Osteoblast (primary cell): ENCODE results near the gene RBBP4. TPM values are rescaled to one million over a fixed set of nuclear protein-coding genes. Genes with fewer than 3 reads are reported as not detected.
"Not testable (repeated sequence)": the region's sequence is repeated elsewhere in the genome, so short reads cannot be mapped to it uniquely, and the experiment has no call there.

Experiments
- DNase-seq: peaks from one replicate; pipeline ENCODE4 v3.0.0; 2011; ENCODE audit warnings: low spot score, mixed read lengths; ENCODE audit not compliant: insufficient read length; ENCODE audit errors: missing footprints
- H2AFZ ChIP-seq: 2 replicates; pipeline ENCODE4 v1.6.0; 2011; ENCODE audit warnings: mild to moderate bottlenecking, low read length
- H3K27ac ChIP-seq: 2 replicates; pipeline ENCODE4 v1.5.1; 2011; ENCODE audit warnings: mild to moderate bottlenecking, low read depth, low read length, moderate library complexity
- H3K27me3 ChIP-seq: 2 replicates; pipeline ENCODE4 v1.6.0; 2012; ENCODE audit warnings: mild to moderate bottlenecking, control low read depth, inconsistent platforms, low read length, moderate library complexity; ENCODE audit not compliant: insufficient read depth
- H3K36me3 ChIP-seq: 2 replicates; pipeline ENCODE4 v1.5.1; 2011; ENCODE audit warnings: mild to moderate bottlenecking, low read length, control low read depth, moderate library complexity; ENCODE audit not compliant: insufficient read depth
- H3K4me1 ChIP-seq: 2 replicates; pipeline ENCODE4 v1.5.1; 2011; ENCODE audit warnings: mild to moderate bottlenecking, low read length, control low read depth, moderate library complexity; ENCODE audit not compliant: insufficient read depth
- H3K4me2 ChIP-seq: 2 replicates; pipeline ENCODE4 v1.6.0; 2011; ENCODE audit warnings: mild to moderate bottlenecking, low read length; ENCODE audit not compliant: insufficient read depth
- H3K4me3 ChIP-seq: fragments of 200-600 bp; sonication (generic); 3 replicates; pipeline ENCODE4 v1.5.1; 2012; ENCODE audit warnings: mild to moderate bottlenecking, low read length, inconsistent platforms; ENCODE audit not compliant: insufficient read depth
- H3K79me2 ChIP-seq: 2 replicates; pipeline ENCODE4 v1.6.0; 2012; ENCODE audit warnings: mild to moderate bottlenecking, low read length, control low read depth, inconsistent platforms; ENCODE audit not compliant: insufficient read depth
- H3K9me3 ChIP-seq: 2 replicates; pipeline ENCODE4 v1.5.1; 2011; ENCODE audit warnings: low read depth, low read length, control low read depth
- H4K20me1 ChIP-seq: 2 replicates; pipeline ENCODE4 v1.6.0; 2012; ENCODE audit warnings: mild to moderate bottlenecking, low read length, control low read depth; ENCODE audit not compliant: insufficient read depth
- CTCF ChIP-seq: IDR thresholded peaks from 2 replicates; pipeline ENCODE4 v1.5.1; 2011; ENCODE audit warnings: mild to moderate bottlenecking, low read depth, low read length, moderate library complexity; ENCODE audit errors: extremely low read depth
- total RNA-seq: library from RNA; depleted of rRNA; stranded (reverse); fragments of >200 nt; gene quantifications from 2 replicates; pipeline ENCODE4 v1.2.3, GENCODE V29; 2012

The RBBP4 gene
- total RNA-seq, 1 donor = 111 TPM

GRCh38 chr1:32652244-32652962, 1.4 kb downstream of the RBBP4 start:
- peak overlapping the region; percentile 100 for H3K4me2 ChIP-seq
- peaks cover 14% of the 10 kb centered on the region for H3K4me1 ChIP-seq
- TF ChIP-seq CTCF = no peak
- no peaks in the 10 kb centered on the region for H3K9me3 ChIP-seq
- H3K4me3 ChIP-seq = peak overlapping the region; percentile 95
- H3K27ac ChIP-seq = peak overlapping the region; percentile 0
- H2AFZ ChIP-seq = no peak overlapping the region
- peaks cover 79% of the 10 kb centered on the region for H3K79me2 ChIP-seq
- peaks cover 8% of the 10 kb centered on the region for H4K20me1 ChIP-seq
- H3K36me3 ChIP-seq = peaks cover 33% of the 10 kb centered on the region
- no peak for DNase-seq
- no peaks in the 10 kb centered on the region for H3K27me3 ChIP-seq

DNA sequence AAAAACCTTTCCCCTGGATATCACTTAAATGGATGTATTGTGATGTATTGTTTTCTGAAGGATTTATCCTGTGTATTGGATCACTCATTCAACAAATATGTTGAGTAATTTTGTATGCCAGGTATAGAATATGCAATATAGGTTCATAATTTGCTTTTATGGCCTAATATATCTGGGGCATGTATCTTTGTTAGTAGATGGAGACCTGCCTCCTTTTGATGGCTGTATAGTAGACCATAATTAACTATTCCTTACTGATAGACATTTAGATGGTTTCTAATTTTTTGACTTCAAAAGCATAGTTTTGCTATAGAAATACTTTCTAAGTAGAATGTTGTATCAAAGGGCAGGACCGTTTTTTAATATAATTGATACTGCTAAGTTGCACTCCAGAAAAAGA, 8.6 kb downstream of the RBBP4 start:
- TF ChIP-seq CTCF = no peak
- Histone ChIP-seq H4K20me1 (peaks cover 9% of the 10 kb centered on the region), H3K4me3 (no peak overlapping the region), H3K9me3 (no peaks in the 10 kb centered on the region), H3K4me2 (no peak overlapping the region), H3K27me3 (no peaks in the 10 kb centered on the region), H3K79me2 (peaks cover 40% of the 10 kb centered on the region), H3K27ac (no peak overlapping the region), H3K4me1 (no peaks in the 10 kb centered on the region), H2AFZ (no peak overlapping the region), H3K36me3 (peaks cover 65% of the 10 kb centered on the region)
- no peak for DNase-seq

DNA sequence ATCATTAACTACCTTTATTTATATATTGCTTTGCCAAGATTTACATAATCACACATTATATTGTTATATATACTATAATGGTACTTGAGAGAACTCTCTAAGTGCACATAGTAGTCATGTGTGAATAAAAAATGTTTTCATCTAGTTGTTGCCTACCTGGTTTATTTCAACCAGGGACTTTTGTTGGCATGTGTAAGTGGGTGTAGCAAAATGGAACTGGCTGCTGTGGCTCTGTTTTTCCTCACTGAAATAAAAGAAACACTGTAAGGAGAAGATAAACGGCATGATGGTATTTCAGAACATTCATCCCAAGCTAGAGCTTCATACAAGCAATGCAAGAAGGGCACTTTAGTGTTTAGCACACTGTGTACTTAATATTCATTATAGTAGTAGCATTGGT, 14.9 kb downstream of the RBBP4 start:
- H3K79me2 ChIP-seq = peaks cover 17% of the 10 kb centered on the region
- no peaks in the 10 kb centered on the region for H3K27me3 ChIP-seq
- H3K27ac ChIP-seq = no peak overlapping the region
- H3K9me3 ChIP-seq = no peaks in the 10 kb centered on the region
- peaks cover 2% of the 10 kb centered on the region for H4K20me1 ChIP-seq
- H2AFZ ChIP-seq = no peak overlapping the region
- no peak overlapping the region for H3K4me3 ChIP-seq
- peaks cover 65% of the 10 kb centered on the region for H3K36me3 ChIP-seq
- H3K4me2 ChIP-seq = no peak overlapping the region
- TF ChIP-seq CTCF = no peak
- DNase-seq = no peak
- H3K4me1 ChIP-seq = no peaks in the 10 kb centered on the region

GRCh38 chr1:32666901-32667566, 16.0 kb downstream of the RBBP4 start:
- DNase-seq = no peak
- TF ChIP-seq CTCF = no peak
- Histone ChIP-seq H3K4me1 (no peaks in the 10 kb centered on the region), H2AFZ (no peak overlapping the region), H3K9me3 (no peaks in the 10 kb centered on the region), H3K27me3 (no peaks in the 10 kb centered on the region), H3K4me2 (no peak overlapping the region), H3K79me2 (peaks cover 16% of the 10 kb centered on the region), H3K36me3 (peaks cover 67% of the 10 kb centered on the region), H3K27ac (no peak overlapping the region), H3K4me3 (no peak overlapping the region), H4K20me1 (no peaks in the 10 kb centered on the region)

- not testable (repeated sequence) for H3K27ac ChIP-seq, H2AFZ ChIP-seq, H3K9me3 ChIP-seq, H3K27me3 ChIP-seq, DNase-seq, H3K4me2 ChIP-seq, H3K4me1 ChIP-seq, H3K4me3 ChIP-seq, H4K20me1 ChIP-seq
- peaks cover 73% of the 10 kb centered on the region for H3K36me3 ChIP-seq
- H3K79me2 ChIP-seq = peaks cover 17% of the 10 kb centered on the region
These were observed 17.7 kb downstream of the RBBP4 start for GRCh38 chr1:32668716-32669115.
